GM18909 (cell line): Measurements from ENCODE around the gene RASA1.

Experiments used
- ATAC-seq: cut with Tn5 transposase; IDR thresholded peaks from one replicate; pipeline ENCODE4 v1.9.1; 2021; ENCODE audit warnings: mild to moderate bottlenecking; ENCODE audit not compliant: unreplicated experiment, poor library complexity

Gene RASA1

GRCh38 chr5:87434461-87434860 is 166.8 kb downstream of the RASA1 start:
- ATAC-seq: no peak

- no peak for ATAC-seq
These were observed 167.5 kb downstream of the RASA1 start for GRCh38 chr5:87435144-87435694.

DNA sequence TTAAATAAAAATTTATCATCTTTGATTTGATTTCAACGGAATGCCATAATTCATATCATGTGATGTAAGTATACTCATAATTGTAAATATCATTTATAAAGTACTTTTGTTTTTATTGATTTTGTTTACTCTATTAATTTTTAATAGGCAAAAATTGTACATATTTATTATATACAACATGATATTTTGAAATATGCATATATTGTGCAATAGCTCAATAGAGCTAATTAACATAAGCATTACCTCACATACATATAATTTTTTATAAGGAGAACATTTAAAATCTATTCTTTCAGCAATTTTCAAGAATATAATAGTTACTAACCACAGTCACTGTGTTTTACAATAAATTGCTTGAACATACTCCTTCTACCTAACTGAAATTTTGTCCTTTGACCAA is 170.0 kb downstream of the RASA1 start:
- ATAC-seq: no peak

GRCh38 chr5:87438231-87438630 is 170.5 kb downstream of the RASA1 start:
- ATAC-seq: no peak
